Osteoblast (primary cell): ENCODE measurements around the gene MORC2. TPM values are rescaled to one million over a fixed set of nuclear protein-coding genes. Genes with fewer than 3 reads are reported as not detected.

Experiments used
- DNase-seq: peaks from one replicate; pipeline ENCODE4 v3.0.0; 2011; ENCODE audit warnings: low spot score, mixed read lengths; ENCODE audit not compliant: insufficient read length; ENCODE audit errors: missing footprints
- H2AFZ ChIP-seq: 2 replicates; pipeline ENCODE4 v1.6.0; 2011; ENCODE audit warnings: mild to moderate bottlenecking, low read length
- H3K27ac ChIP-seq: 2 replicates; pipeline ENCODE4 v1.5.1; 2011; ENCODE audit warnings: mild to moderate bottlenecking, low read depth, low read length, moderate library complexity
- H3K27me3 ChIP-seq: 2 replicates; pipeline ENCODE4 v1.6.0; 2012; ENCODE audit warnings: mild to moderate bottlenecking, control low read depth, inconsistent platforms, low read length, moderate library complexity; ENCODE audit not compliant: insufficient read depth
- H3K36me3 ChIP-seq: 2 replicates; pipeline ENCODE4 v1.5.1; 2011; ENCODE audit warnings: mild to moderate bottlenecking, low read length, control low read depth, moderate library complexity; ENCODE audit not compliant: insufficient read depth
- H3K4me1 ChIP-seq: 2 replicates; pipeline ENCODE4 v1.5.1; 2011; ENCODE audit warnings: mild to moderate bottlenecking, low read length, control low read depth, moderate library complexity; ENCODE audit not compliant: insufficient read depth
- H3K4me2 ChIP-seq: 2 replicates; pipeline ENCODE4 v1.6.0; 2011; ENCODE audit warnings: mild to moderate bottlenecking, low read length; ENCODE audit not compliant: insufficient read depth
- H3K4me3 ChIP-seq: fragments of 200-600 bp; sonication (generic); 3 replicates; pipeline ENCODE4 v1.5.1; 2012; ENCODE audit warnings: mild to moderate bottlenecking, low read length, inconsistent platforms; ENCODE audit not compliant: insufficient read depth
- H3K79me2 ChIP-seq: 2 replicates; pipeline ENCODE4 v1.6.0; 2012; ENCODE audit warnings: mild to moderate bottlenecking, low read length, control low read depth, inconsistent platforms; ENCODE audit not compliant: insufficient read depth
- H3K9me3 ChIP-seq: 2 replicates; pipeline ENCODE4 v1.5.1; 2011; ENCODE audit warnings: low read depth, low read length, control low read depth
- H4K20me1 ChIP-seq: 2 replicates; pipeline ENCODE4 v1.6.0; 2012; ENCODE audit warnings: mild to moderate bottlenecking, low read length, control low read depth; ENCODE audit not compliant: insufficient read depth
- CTCF ChIP-seq: IDR thresholded peaks from 2 replicates; pipeline ENCODE4 v1.5.1; 2011; ENCODE audit warnings: mild to moderate bottlenecking, low read depth, low read length, moderate library complexity; ENCODE audit errors: extremely low read depth
- total RNA-seq: library from RNA; depleted of rRNA; stranded (reverse); fragments of >200 nt; gene quantifications from 2 replicates; pipeline ENCODE4 v1.2.3, GENCODE V29; 2012

MORC2 gene
- total RNA-seq, 1 donor, result 17.0 TPM

GRCh38 chr22:30933457-30933856, 35.1 kb downstream of the MORC2 start:
- H3K4me1 ChIP-seq, result no peaks in the 10 kb centered on the region
- no peak for TF ChIP-seq CTCF
- no peaks in the 10 kb centered on the region for H3K27me3 ChIP-seq
- no peak overlapping the region for H3K4me3 ChIP-seq
- peaks cover 86% of the 10 kb centered on the region for H3K36me3 ChIP-seq
- DNase-seq, result no peak
- peaks cover 7% of the 10 kb centered on the region for H4K20me1 ChIP-seq
- H3K9me3 ChIP-seq, result no peaks in the 10 kb centered on the region
- H3K4me2 ChIP-seq, result no peak overlapping the region
- no peak overlapping the region for H3K27ac ChIP-seq
- H3K79me2 ChIP-seq, result no peaks in the 10 kb centered on the region
- no peak overlapping the region for H2AFZ ChIP-seq

- H3K27me3 ChIP-seq, result no peaks in the 10 kb centered on the region
- no peaks in the 10 kb centered on the region for H3K4me1 ChIP-seq
- TF ChIP-seq CTCF, result no peak
- no peak overlapping the region for H3K4me2 ChIP-seq
- peaks cover 86% of the 10 kb centered on the region for H3K36me3 ChIP-seq
- DNase-seq, result no peak
- H3K79me2 ChIP-seq, result no peaks in the 10 kb centered on the region
- H3K9me3 ChIP-seq, result no peaks in the 10 kb centered on the region
- H2AFZ ChIP-seq, result no peak overlapping the region
- H4K20me1 ChIP-seq, result peaks cover 7% of the 10 kb centered on the region
- H3K4me3 ChIP-seq, result no peak overlapping the region
- H3K27ac ChIP-seq, result no peak overlapping the region
Measured at GRCh38 chr22:30932661-30933060, 35.9 kb downstream of the MORC2 start.

GRCh38 chr22:30931541-30932300, 36.9 kb downstream of the MORC2 start:
- H2AFZ ChIP-seq, result no peak overlapping the region
- no peaks in the 10 kb centered on the region for H3K9me3 ChIP-seq
- no peaks in the 10 kb centered on the region for H3K4me1 ChIP-seq
- no peak overlapping the region for H3K4me3 ChIP-seq
- peaks cover 86% of the 10 kb centered on the region for H3K36me3 ChIP-seq
- TF ChIP-seq CTCF, result no peak
- H3K27ac ChIP-seq, result no peak overlapping the region
- no peak for DNase-seq
- no peaks in the 10 kb centered on the region for H3K79me2 ChIP-seq
- no peak overlapping the region for H3K4me2 ChIP-seq
- peaks cover 7% of the 10 kb centered on the region for H4K20me1 ChIP-seq
- no peaks in the 10 kb centered on the region for H3K27me3 ChIP-seq

GRCh38 chr22:30930228-30930627, 38.3 kb downstream of the MORC2 start:
- DNase-seq, result no peak
- no peaks in the 10 kb centered on the region for H3K79me2 ChIP-seq
- H3K4me2 ChIP-seq, result no peak overlapping the region
- no peak overlapping the region for H2AFZ ChIP-seq
- H3K27ac ChIP-seq, result no peak overlapping the region
- TF ChIP-seq CTCF, result no peak
- H4K20me1 ChIP-seq, result peaks cover 7% of the 10 kb centered on the region
- no peaks in the 10 kb centered on the region for H3K9me3 ChIP-seq
- H3K4me3 ChIP-seq, result no peak overlapping the region
- peaks cover 83% of the 10 kb centered on the region for H3K36me3 ChIP-seq
- H3K27me3 ChIP-seq, result no peaks in the 10 kb centered on the region
- no peaks in the 10 kb centered on the region for H3K4me1 ChIP-seq
